Liver (tissue), 9 donors: ENCODE data around the gene FOLR3. TPM values are rescaled to one million over a fixed set of nuclear protein-coding genes. Genes with fewer than 3 reads are reported as not detected.

ENCODE experiments used
- DNase-seq: peaks from one replicate; pipeline ENCODE4 v3.0.0-alpha.2; 2017; ENCODE audit warnings: low spot score
- H3K27ac ChIP-seq, 2 donors: one replicate each; pipeline ENCODE4 v1.7.0; 2013; ENCODE audit warnings: inconsistent platforms in 2 of 2, low read length in 2 of 2, control low read depth in 1 of 2, low read depth in 1 of 2, mild to moderate bottlenecking in 1 of 2
- H3K27me3 ChIP-seq, 4 donors: one replicate each; pipeline versions ENCODE4 v1.6.1 to v1.7.0; 2013; ENCODE audit warnings: low read length in 3 of 4, inconsistent platforms in 1 of 4, mild to moderate bottlenecking in 1 of 4, moderate library complexity in 1 of 4; ENCODE audit not compliant: control insufficient read depth in 4 of 4, insufficient read depth in 4 of 4
- H3K36me3 ChIP-seq, 4 donors: one replicate each; pipeline versions ENCODE4 v1.6.1 to v1.7.0; 2013; ENCODE audit warnings: low read length in 3 of 4, mild to moderate bottlenecking in 3 of 4, low read depth in 1 of 4, moderate library complexity in 1 of 4; ENCODE audit not compliant: control insufficient read depth in 4 of 4, insufficient read depth in 3 of 4
- H3K4me1 ChIP-seq, 4 donors: one replicate each; pipeline versions ENCODE4 v1.6.1 to v1.7.0; 2013; ENCODE audit warnings: low read length in 3 of 4, mild to moderate bottlenecking in 3 of 4, moderate library complexity in 1 of 4; ENCODE audit not compliant: control insufficient read depth in 4 of 4, insufficient read depth in 4 of 4
- H3K4me3 ChIP-seq, 3 donors: one replicate each; pipeline versions ENCODE4 v1.6.1 to v1.7.0; 2013; ENCODE audit warnings: low read length in 3 of 3, control low read depth in 1 of 3, low read depth in 1 of 3, mild to moderate bottlenecking in 1 of 3
- H3K9ac ChIP-seq, 2 donors: one replicate each; pipeline ENCODE4 v1.7.0; 2013; ENCODE audit warnings: low read length in 2 of 2, mild to moderate bottlenecking in 2 of 2, moderate library complexity in 2 of 2, control low read depth in 1 of 2, low read depth in 1 of 2
- H3K9me3 ChIP-seq, 4 donors: one replicate each; pipeline versions ENCODE4 v1.6.1 to v1.7.0; 2013; ENCODE audit warnings: low read length in 3 of 4; ENCODE audit not compliant: control insufficient read depth in 4 of 4
- EGR1 ChIP-seq, 2 donors: IDR thresholded peaks; 2 replicates each; pipeline ENCODE4 v1.6.1; 2016 to 2018; ENCODE audit warnings: antibody characterized with exemption in 2 of 2, low read depth in 2 of 2
- FOXA1 ChIP-seq: IDR thresholded peaks from 2 replicates; pipeline ENCODE4 v1.6.1; 2016; ENCODE audit warnings: antibody characterized with exemption
- FOXA2 ChIP-seq: IDR thresholded peaks from 2 replicates; pipeline ENCODE4 v1.6.1; 2016; ENCODE audit warnings: antibody characterized with exemption
- GABPA ChIP-seq, 2 donors: IDR thresholded peaks in 1 of 2; conservative IDR thresholded peaks in 1 of 2; 2 replicates each; pipeline ENCODE4 v1.6.1; 2016; ENCODE audit warnings: antibody characterized with exemption in 2 of 2, mild to moderate bottlenecking in 1 of 2, moderate library complexity in 1 of 2
- HNF4A ChIP-seq, 2 donors: conservative IDR thresholded peaks; 2 replicates each; pipeline ENCODE4 v1.6.1; 2016; ENCODE audit warnings: antibody characterized with exemption in 2 of 2, mild to moderate bottlenecking in 2 of 2
- HNF4G ChIP-seq: IDR thresholded peaks from 2 replicates; pipeline ENCODE4 v1.6.1; 2016; ENCODE audit warnings: antibody characterized with exemption
- JUND ChIP-seq, 2 donors: IDR thresholded peaks; 2 replicates each; pipeline ENCODE4 v1.6.1; 2016; ENCODE audit warnings: antibody characterized with exemption in 2 of 2
- NR2F2 ChIP-seq: IDR thresholded peaks from 2 replicates; pipeline ENCODE4 v1.6.1; 2016; ENCODE audit warnings: antibody characterized with exemption
- RAD21 ChIP-seq, 2 donors: IDR thresholded peaks; 2 replicates each; pipeline ENCODE4 v1.6.1; 2016; ENCODE audit warnings: antibody characterized with exemption in 2 of 2, mild to moderate bottlenecking in 2 of 2
- RXRA ChIP-seq, 2 donors: IDR thresholded peaks; 2 replicates each; pipeline ENCODE4 v1.6.1; 2017 to 2018; ENCODE audit warnings: antibody characterized with exemption in 2 of 2, mild to moderate bottlenecking in 1 of 2
- SP1 ChIP-seq: IDR thresholded peaks from 2 replicates; pipeline ENCODE4 v1.6.1; 2018; ENCODE audit warnings: antibody characterized with exemption, mild to moderate bottlenecking
- TAF1 ChIP-seq: conservative IDR thresholded peaks from 2 replicates; pipeline ENCODE4 v1.6.1; 2016; ENCODE audit warnings: antibody characterized with exemption, mild to moderate bottlenecking
- YY1 ChIP-seq: IDR thresholded peaks from 2 replicates; pipeline ENCODE4 v1.6.1; 2016; ENCODE audit warnings: antibody characterized with exemption, mild to moderate bottlenecking
- WGBS: extraction: QIAGEN DNeasy Blood & Tissue Kit; methylation state at CpG from one replicate; pipeline ENCODE4 v1.1.7; 2013; 5-methylcytosine and 5-hydroxymethylcytosine counted together
- polyA plus RNA-seq, 2 donors: library from polyadenylated mRNA; stranded (reverse) in 1 of 2; unstranded in 1 of 2; fragments of 200-250 nt in 1 of 2; fragments of >200 nt in 1 of 2; fragmentation: Nextera tagmentation in 1 of 2; extraction: Ambion mirVana in 1 of 2; gene quantifications; one replicate each; pipeline versions ENCODE4 v1.2.1 to v1.2.3, GENCODE V29; 2013 to 2015
- total RNA-seq, 2 donors: library from RNA; depleted of rRNA; stranded (reverse); fragments of >200 nt; gene quantifications; one replicate each; pipeline ENCODE4 v1.2.3, GENCODE V29; 2014
- TF ChIP-seq, protein P1 (sequence below): IDR thresholded peaks from 2 replicates; pipeline ENCODE4 v1.6.1; 2016; ENCODE audit warnings: antibody characterized with exemption
- TF ChIP-seq, protein P2 (sequence below): IDR thresholded peaks from 2 replicates; pipeline ENCODE4 v1.6.1; 2016; ENCODE audit warnings: antibody characterized with exemption
- TF ChIP-seq, protein P3 (sequence below): IDR thresholded peaks from 2 replicates; pipeline ENCODE4 v1.6.1; 2016; ENCODE audit warnings: antibody characterized with exemption
- TF ChIP-seq, protein P4 (sequence below): IDR thresholded peaks from 2 replicates; pipeline ENCODE4 v1.6.1; 2016; ENCODE audit warnings: antibody characterized with exemption, mild to moderate bottlenecking
- TF ChIP-seq, protein P5 (sequence below): fragments of 150-350 bp; IDR thresholded peaks from 2 replicates; pipeline ENCODE4 v1.5.1; 2017; ENCODE audit warnings: improper control_type of control experiment, low read depth, low read length; ENCODE audit not compliant: missing input control
- donor health status: healthy.
- donor health status: healthy.
- donor health status: healthy.
- donor health status: healthy.
- donor health status: healthy.

FOLR3 gene
- total and polyA plus RNA-seq, 4 donors: 0.31 to 2.1 (median 0.86) TPM; not detected in 1

DNA sequence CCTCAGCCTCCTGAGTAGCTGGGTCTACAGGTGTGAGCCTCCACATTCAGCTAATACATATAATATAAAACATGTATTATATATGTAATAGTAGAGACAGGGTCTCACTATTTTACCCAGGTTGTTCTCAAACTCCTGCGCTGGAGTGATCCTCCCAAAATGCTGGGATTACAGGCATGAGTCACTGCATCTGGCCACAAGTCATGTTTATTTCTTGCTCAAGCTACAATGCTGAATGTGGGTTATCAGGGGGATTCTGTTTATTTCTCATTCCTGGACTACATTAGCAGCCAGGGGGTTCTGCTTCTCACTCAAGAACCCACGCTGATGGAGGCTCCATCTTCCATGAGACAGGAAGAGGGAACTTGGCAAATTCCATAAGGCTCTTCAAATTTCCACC lies 24.8 kb downstream of the FOLR3 start:
- no peaks in the 10 kb centered on the region for H3K4me1 ChIP-seq
- TF ChIP-seq YY1 (no peak), EGR1 (IDR thresholded peaks at IDR 0.05; ENCODE audit: low read depth in 2 of 2) (no peak), SP1 (no peak), RXRA (IDR thresholded peaks at IDR 0.05) (no peak), HNF4G (no peak), FOXA1 (no peak), TAF1 (no peak), HNF4A (conservative IDR thresholded peaks at IDR 0.05) (no peak), JUND (IDR thresholded peaks at IDR 0.05) (no peak), NR2F2 (no peak), RAD21 (IDR thresholded peaks at IDR 0.05) (no peak)
- TF ChIP-seq, protein P1, sequence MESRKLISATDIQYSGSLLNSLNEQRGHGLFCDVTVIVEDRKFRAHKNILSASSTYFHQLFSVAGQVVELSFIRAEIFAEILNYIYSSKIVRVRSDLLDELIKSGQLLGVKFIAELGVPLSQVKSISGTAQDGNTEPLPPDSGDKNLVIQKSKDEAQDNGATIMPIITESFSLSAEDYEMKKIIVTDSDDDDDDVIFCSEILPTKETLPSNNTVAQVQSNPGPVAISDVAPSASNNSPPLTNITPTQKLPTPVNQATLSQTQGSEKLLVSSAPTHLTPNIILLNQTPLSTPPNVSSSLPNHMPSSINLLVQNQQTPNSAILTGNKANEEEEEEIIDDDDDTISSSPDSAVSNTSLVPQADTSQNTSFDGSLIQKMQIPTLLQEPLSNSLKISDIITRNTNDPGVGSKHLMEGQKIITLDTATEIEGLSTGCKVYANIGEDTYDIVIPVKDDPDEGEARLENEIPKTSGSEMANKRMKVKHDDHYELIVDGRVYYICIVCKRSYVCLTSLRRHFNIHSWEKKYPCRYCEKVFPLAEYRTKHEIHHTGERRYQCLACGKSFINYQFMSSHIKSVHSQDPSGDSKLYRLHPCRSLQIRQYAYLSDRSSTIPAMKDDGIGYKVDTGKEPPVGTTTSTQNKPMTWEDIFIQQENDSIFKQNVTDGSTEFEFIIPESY: no peak
- TF ChIP-seq, protein P2, sequence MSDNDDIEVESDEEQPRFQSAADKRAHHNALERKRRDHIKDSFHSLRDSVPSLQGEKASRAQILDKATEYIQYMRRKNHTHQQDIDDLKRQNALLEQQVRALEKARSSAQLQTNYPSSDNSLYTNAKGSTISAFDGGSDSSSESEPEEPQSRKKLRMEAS: no peak
- TF ChIP-seq, protein P3, sequence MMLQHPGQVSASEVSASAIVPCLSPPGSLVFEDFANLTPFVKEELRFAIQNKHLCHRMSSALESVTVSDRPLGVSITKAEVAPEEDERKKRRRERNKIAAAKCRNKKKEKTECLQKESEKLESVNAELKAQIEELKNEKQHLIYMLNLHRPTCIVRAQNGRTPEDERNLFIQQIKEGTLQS: no peak
- TF ChIP-seq, protein P4, sequence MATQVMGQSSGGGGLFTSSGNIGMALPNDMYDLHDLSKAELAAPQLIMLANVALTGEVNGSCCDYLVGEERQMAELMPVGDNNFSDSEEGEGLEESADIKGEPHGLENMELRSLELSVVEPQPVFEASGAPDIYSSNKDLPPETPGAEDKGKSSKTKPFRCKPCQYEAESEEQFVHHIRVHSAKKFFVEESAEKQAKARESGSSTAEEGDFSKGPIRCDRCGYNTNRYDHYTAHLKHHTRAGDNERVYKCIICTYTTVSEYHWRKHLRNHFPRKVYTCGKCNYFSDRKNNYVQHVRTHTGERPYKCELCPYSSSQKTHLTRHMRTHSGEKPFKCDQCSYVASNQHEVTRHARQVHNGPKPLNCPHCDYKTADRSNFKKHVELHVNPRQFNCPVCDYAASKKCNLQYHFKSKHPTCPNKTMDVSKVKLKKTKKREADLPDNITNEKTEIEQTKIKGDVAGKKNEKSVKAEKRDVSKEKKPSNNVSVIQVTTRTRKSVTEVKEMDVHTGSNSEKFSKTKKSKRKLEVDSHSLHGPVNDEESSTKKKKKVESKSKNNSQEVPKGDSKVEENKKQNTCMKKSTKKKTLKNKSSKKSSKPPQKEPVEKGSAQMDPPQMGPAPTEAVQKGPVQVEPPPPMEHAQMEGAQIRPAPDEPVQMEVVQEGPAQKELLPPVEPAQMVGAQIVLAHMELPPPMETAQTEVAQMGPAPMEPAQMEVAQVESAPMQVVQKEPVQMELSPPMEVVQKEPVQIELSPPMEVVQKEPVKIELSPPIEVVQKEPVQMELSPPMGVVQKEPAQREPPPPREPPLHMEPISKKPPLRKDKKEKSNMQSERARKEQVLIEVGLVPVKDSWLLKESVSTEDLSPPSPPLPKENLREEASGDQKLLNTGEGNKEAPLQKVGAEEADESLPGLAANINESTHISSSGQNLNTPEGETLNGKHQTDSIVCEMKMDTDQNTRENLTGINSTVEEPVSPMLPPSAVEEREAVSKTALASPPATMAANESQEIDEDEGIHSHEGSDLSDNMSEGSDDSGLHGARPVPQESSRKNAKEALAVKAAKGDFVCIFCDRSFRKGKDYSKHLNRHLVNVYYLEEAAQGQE: no peak
- TF ChIP-seq, protein P5, sequence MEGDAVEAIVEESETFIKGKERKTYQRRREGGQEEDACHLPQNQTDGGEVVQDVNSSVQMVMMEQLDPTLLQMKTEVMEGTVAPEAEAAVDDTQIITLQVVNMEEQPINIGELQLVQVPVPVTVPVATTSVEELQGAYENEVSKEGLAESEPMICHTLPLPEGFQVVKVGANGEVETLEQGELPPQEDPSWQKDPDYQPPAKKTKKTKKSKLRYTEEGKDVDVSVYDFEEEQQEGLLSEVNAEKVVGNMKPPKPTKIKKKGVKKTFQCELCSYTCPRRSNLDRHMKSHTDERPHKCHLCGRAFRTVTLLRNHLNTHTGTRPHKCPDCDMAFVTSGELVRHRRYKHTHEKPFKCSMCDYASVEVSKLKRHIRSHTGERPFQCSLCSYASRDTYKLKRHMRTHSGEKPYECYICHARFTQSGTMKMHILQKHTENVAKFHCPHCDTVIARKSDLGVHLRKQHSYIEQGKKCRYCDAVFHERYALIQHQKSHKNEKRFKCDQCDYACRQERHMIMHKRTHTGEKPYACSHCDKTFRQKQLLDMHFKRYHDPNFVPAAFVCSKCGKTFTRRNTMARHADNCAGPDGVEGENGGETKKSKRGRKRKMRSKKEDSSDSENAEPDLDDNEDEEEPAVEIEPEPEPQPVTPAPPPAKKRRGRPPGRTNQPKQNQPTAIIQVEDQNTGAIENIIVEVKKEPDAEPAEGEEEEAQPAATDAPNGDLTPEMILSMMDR: no peak
- 84% methylated on average over 2 of the region's 2 CpGs for WGBS
- no peak overlapping the region for H3K27ac ChIP-seq
- no peaks in the 10 kb centered on the region for H3K36me3 ChIP-seq
- no peak overlapping the region for H3K4me3 ChIP-seq
- H3K9me3 ChIP-seq: no peaks in the 10 kb centered on the region
- DNase-seq: no peak
- peaks cover 0 to 5% (median 0%) of the 10 kb centered on the region in 4 donors for H3K27me3 ChIP-seq
- H3K9ac ChIP-seq: no peak overlapping the region

DNA sequence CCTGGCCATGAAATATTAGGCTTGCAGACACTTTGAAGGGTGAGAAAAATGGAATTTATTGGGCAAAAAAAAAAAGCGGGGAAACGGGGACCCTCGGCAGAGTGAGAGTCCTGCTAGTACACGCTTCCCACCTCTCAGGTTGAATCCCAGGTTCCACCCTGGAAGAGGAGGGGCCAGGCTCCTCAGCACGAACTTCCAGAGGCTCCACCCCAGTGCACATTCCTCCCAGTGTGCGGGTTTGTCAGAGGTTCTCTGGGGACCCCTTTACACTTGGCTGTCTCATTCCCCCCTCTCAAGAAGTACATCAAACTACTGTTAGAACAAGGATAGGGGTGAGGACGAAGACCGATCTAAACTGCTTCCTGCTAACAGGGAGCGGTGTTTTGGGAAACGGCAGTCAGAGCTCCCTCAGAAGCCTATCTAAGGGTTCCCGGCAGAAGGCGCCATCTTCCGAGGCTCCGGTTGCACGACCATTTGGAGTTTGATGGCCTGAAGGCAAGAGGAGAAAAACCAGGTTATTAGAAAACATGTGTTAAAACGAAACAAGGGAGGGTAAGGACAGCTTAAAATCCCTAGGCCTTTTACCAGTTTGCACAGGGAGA lies 27.5 kb downstream of the FOLR3 start:
- no peak for DNase-seq
- Histone ChIP-seq H3K27me3 (peaks cover 0 to 5% (median 0%) of the 10 kb centered on the region in 4 donors), H3K27ac (no peak overlapping the region), H3K36me3 (no peaks in the 10 kb centered on the region), H3K9me3 (no peaks in the 10 kb centered on the region), H3K9ac (no peak overlapping the region), H3K4me1 (no peaks in the 10 kb centered on the region), H3K4me3 (no peak overlapping the region)
- WGBS: 89% methylated on average over 16 of the region's 16 CpGs
- no peak for TF ChIP-seq FOXA2
- TF ChIP-seq, protein P2: no peak
- TF ChIP-seq, protein P5: no peak
- TF ChIP-seq FOXA1: no peak
- no peak for TF ChIP-seq SP1
- no peak for TF ChIP-seq TAF1
- no peak for TF ChIP-seq RAD21 (IDR thresholded peaks at IDR 0.05)
- TF ChIP-seq, protein P4: no peak
- TF ChIP-seq GABPA (IDR thresholded peaks at IDR 0.05 in 1 of 2, conservative IDR thresholded peaks at IDR 0.05 in 1 of 2): no peak
- no peak for TF ChIP-seq EGR1 (IDR thresholded peaks at IDR 0.05; ENCODE audit: low read depth in 2 of 2)
